CD4-positive, alpha-beta T cell treated with Interleukin-1 beta for 1 hour (primary cell): Measurements from ENCODE around the gene SPATA2L.
"Not testable (repeated sequence)": the region's sequence is repeated elsewhere in the genome, so short reads cannot be mapped to it uniquely, and the experiment has no call there.

Experiments
- DNase-seq, 2 donors: peaks; one replicate each; pipeline ENCODE4 v3.0.0-alpha.2; 2020 to 2022

Gene SPATA2L

DNA sequence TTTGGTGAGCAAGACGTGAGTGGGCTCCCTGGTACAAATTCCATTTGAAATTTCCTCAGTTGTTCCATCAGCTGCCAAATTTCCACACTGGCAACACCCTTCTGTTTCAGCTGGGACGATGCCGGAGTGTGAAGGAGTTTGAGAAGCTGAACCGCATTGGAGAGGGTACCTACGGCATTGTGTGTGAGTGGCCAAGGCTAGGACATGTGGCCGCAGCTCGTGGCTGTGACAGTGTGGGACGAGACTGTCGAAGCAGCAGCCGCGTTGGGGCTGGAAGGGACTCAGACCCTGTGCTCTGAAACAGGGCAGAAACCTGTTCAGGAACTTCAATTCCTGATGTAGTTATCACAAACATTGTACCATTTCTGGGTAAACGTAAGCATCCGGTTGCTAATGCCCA is 12.4 kb downstream of the SPATA2L start:
- no peak for DNase-seq

DNA sequence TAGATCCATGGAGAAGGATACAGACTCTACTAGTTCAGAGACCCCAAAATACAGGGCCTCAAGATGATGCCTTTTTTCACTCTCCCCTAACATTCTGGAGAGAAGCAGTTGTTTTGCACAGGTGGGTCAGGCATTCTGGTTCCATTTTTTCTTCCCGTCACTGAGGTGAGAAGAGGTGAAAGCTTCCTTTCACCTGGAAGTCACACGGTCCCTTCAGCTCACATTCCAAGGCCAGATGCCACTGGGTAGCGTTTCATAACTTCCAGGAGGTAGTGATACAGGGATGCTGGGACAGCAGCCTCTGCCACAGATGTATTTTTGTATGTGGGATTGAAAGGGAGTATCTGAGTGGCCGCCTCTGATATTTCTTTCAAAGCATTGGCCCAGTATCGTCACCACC is 13.1 kb downstream of the SPATA2L start:
- no peak for DNase-seq

DNA sequence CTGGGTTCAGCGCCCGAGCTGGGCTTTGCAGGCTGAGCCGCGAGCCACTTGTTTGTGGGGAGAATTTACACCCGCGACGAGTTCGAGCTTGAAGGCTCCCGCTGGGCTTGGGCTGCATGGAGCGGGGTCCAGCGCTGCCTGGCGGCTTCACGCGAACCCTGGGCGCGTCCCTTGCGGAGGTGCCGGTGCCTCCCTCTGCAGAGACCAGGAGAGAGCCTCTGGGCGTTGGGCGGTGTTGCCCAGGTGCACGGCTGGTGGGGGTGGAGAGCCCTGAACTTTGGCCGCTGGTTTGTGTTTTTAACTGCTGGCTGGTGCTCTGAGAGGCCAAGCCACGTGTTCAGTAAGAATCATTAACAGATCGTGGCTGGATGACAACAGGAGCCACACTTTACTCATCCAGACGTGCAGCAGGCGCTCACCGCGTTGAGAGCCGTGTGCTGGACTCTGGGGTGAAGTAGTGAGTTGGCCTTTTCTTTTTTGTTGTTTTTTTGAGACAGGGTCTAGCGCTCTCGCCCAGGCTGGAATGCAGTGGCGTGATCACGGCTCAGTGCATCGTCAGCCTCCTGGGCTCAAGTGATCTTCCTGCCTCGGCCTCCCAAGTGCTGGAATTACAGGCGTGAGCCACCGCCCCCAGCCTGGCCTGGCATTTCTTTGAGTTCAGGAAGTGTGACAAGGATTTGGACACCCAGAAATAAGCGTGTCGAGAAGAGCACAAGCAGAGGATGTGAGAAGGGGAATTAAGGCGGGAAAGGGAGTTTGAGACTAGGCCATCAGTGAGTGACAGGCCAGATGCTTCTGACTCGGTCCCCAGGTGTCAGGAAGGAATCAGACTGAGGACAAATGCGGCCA is 14.2 kb downstream of the SPATA2L start:
- DNase-seq: no peak

DNA sequence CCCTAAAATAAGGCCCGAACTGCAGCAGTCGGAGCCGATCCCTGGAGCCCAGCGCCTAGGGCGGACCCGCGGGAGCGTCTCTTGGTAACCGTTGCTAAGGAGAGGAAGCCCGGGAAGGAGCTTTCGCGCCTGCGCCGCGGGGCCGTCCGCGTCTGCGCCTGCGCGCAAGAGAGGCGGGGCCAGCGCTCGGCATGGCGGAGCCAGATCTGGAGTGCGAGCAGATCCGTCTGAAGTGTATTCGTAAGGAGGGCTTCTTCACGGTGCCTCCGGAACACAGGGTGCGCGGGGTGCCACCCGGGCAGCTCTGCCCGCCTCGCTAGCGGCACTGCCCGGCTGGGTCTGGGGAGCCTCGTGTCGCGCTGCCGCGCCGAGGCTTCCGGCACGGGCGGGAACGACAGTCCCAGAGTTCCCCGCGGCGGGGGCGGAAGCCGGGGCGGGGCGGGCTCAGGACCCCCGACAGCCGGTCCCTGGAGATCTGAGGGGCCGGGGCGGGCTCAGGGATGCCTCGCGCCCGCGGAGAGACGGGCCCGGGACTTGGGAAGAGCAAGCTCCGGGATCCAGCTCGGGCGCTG is 14.9 kb downstream of the SPATA2L start, which contains the start of gene CDK10:
Gene CDK10 (plus strand): TSS at position 170 of the 572 bp plus-strand sequence. CDS start 22 bp downstream, at position 192.
- peak; percentile 88 to 91 for DNase-seq

DNA sequence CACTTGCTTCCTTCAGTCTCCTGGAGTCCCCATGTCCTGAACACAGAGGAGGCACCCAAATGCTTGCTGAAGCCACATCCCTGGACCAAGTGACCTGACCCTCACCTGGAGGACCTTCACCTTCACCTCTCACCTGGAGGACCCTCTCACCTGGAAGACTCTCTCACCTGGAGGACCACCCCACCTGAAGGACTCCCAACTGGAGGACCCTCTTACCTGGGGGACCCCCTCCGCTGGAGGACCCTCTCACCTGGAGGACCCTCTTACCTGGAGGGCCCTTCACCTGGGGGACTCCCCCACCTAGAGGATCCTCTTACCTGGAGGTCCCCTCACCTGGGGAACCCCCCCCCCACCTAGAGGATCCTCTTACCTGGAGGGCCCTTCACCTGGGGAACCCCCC is 15.6 kb downstream of the SPATA2L start:
- no peak for DNase-seq

DNA sequence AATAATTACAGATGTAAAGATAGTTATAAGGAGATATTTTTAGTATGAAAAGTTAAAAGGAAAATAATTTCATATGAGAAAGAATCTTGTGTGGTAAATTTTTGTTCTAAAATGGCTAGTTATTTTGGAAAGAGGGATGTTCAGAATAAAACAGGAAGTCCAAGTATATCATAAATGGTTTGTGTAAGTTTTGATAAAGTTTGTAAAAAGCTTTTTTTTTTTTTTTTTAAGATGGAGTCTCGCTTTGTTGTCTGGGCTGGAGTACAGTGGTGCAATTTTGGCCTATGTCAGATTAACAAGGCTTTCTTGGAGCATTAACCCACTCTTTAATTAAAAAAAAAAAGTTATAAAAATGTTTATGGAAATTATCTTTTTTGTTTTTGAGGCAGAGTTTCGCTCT is 23.2 kb downstream of the SPATA2L start:
- no peak for DNase-seq

DNA sequence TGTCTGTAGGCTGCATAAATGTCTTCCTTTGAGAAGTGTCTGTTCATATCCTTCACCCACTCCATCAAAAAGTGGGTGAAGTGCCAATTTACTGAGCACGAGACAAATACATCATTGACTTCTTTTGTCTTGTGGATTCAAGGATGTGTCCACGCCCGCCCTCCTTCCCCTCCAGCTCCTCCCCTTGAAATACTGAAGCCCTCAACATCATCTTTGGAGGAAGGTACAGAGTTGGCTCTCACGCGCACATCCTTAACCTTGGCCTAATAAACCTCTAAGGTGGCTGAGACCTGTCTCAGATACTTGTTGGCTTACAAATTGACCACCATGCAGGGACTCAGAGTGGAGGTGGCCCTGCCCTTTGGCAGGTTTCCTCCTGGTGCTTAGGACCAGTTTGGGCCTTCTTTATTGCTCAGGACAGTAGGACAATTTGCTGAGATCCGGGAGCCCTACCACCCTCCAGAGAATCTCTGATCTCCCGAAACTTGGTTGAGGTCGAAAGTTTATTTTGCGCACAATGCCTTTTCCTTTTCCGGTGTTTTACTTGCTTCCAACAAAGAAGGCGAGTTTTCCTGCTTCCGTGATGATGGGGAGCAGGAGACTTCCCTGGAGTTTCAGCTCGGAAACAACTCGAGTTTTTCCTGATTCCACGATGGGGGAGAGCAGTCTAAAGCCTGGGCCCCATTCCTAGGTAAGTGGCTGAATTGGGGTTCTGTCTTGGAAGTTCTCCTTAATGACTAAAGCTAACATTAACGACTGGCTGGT is 29.1 kb downstream of the SPATA2L start:
- no peak for DNase-seq

DNA sequence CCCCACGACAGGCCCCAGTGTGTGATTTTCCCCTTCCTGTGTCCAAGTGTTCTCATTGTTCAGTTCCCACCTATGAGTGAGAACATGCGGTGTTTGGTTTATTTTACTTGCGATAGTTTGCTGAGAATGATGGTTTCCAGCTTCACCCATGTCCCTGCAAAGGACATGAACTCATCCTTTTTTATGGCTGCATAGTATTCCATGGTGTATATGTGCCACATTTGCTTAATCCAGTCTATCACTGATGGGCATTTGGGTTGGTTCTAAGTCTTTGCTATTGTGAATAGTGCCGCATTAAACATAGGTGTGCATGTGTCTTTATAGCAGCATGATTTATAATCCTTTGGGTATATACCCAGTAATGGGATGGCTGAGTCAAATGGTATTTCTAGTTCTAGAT is 29.9 kb downstream of the SPATA2L start:
- not testable (repeated sequence) for DNase-seq

DNA sequence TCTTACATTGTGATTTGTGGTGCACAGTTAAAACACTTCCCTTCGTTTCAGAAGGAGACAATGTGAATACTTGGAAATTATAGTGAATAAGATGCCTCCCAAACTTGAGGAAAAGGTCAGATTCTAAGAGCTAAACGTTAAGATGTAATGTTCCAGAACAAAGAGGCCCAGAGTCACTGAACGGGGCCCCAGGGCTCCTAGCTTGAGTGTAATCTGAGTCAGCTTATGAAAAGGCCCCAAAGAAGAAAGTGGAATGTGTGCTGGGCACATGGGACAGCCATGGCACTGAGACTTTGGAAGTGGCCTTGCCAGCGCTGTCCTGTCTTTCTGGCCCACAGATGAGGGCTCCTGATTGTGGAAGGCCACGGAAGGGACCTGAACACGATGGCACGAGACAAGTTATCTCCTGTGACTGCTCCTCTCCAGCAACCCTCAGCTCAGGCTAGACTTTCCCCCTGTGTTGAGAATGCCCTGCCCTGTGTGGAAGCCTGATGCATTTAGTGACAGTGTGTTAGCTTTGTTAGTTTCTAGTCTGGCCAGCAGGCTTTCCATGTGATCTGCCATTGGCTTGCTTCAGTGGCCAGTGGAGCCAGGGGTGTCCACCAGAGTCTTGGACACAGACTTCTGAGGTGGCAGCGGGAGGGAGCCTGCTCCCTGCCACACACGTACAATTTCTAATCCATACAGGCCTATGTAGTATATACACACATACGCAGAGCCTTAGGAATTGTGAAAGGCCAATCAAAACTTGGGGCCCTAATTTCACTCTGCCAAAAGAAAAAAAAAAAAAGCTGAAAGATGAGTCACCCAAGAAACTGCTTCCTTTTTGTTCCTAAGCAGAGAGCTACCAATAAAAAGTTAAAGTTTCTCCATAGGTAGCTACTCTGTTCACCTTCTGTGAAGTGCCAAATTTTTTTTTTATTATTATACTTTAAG is 30.7 kb downstream of the SPATA2L start:
- no peak for DNase-seq

DNA sequence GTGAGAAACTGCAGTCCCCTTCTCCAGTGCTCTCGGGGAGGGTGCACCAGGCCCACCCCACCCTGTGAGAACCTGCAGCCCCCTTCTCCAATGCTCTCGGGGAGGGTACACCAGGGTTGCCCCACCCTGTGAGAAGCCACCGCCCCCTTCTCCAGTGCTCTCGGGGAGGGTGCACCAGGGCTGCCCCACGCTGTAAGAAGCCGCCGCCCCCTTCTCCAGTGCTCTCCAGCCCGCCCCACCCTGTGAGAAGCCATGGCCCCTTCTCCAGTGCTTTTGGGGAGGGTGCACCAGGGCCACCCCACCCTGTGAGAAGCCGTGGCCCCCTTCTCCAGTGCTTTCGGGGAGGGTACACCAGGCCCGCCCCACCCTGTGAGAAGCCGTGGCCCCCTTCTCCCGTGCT is 31.8 kb downstream of the SPATA2L start:
- no peak for DNase-seq

DNA sequence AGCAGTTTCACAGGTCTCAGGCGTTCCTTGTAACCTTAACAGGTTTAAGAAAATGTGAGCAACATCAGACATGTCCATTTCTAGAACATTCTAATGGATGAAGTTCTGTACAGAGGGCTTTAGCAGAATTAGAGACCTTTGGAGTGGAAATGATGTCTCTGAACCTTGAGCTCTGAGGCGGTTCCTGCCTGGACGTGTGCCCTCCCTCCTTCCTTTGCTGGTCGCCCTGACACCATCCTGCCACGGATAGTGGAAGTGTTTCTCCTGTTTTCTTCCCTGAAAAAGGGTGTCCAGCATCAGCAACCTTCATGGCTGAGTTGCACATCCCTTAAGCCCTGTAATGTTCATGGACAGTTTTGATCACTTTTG is 32.7 kb downstream of the SPATA2L start:
- no peak for DNase-seq

DNA sequence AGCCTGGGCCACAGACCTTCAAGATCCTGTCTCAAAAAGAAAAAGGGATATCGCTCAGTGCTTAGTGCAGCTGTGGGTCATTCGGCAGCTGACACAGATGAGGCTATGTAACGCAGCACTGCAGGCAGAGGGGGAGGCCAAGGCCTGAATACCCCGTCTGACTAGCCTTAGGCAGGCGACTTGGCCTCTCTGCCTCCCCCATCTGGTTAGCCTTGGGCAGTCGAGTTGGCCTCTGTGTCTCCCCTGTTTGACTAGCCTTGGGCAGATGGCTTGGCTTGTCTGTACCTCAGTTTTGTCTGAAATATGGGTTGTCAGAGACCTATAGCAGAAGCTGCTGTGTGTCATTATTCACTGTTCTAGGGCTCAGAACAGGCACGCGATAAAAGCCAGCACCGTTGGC is 33.9 kb downstream of the SPATA2L start:
- no peak for DNase-seq

DNA sequence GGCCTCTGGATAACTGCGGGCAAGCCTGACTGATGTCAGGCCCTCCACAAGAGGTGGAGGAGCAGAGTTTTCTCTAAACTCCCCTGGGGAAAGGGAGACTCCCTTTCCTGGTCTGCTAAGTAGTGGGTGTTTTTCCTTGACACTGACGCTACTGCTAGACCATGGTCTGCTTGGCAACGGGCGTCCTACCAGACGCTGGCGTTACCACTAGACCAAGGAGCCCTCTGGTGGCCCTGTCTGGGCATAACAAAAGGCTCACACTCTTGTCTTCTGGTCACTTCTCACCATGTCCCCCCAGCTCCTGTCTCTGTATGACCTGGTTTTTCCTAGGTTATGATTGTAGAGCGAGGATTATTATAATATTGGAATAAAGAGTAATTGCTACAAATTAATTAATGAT is 34.5 kb downstream of the SPATA2L start:
- peak in 1 of 2 donors; percentile 21 for DNase-seq

DNA sequence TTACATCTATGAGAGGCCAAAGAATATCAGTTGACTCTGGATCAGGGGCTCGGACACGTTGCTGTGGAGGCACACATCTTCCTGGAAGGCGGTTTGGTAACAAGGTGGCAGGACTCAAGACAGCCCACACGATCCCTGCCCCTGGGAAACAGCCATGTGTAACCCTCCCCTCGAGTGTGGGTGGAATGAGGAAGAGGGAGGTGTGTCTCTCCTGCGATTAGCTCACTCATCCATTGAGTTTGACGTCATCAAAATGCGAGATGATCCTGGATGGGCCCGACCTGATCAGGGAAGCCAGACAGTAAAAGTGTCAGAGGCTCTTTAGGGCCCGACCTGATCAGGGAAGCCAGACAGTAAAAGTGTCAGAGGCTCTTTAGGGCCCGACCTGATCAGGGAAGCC is 37.3 kb downstream of the SPATA2L start:
- not testable (repeated sequence) for DNase-seq

DNA sequence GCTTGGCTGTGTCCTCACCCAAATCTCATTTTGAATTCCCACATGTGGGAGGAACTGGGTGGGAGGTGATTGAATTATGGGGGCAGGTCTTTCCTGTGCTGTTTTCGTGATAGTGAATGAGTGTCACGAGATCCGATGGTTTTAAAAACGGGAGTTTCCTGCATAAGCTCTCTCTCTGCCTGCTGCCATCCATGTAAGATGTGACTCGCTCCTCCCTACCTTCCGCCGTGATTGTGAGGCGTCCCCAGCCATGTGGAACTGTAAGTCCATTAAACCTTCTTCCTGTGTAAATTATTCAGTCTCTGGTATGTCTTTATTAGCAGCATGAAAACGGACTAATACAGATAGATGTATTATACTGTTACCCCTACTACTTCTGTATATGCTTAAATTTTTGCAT is 40.3 kb downstream of the SPATA2L start:
- no peak for DNase-seq

DNA sequence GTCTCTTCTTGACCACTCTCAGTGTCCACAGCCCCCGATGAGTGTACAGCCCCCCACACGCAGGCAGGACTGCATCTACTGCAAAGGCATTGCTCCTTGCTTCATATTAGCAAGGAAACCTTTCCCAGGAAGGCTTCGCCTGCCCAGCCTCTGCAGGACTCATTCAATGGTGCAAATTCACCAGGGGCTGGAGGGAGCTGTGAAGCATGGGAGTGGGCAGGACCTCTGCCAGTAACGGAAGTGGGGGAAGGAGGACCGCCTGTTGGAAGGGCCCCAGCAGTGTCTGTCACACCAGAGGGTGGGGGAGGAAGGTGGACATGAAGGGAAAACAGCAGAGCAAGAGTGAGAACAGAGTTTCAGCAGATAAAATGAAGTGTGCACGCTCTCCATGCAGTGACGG is 41.4 kb downstream of the SPATA2L start:
- DNase-seq: no peak

DNA sequence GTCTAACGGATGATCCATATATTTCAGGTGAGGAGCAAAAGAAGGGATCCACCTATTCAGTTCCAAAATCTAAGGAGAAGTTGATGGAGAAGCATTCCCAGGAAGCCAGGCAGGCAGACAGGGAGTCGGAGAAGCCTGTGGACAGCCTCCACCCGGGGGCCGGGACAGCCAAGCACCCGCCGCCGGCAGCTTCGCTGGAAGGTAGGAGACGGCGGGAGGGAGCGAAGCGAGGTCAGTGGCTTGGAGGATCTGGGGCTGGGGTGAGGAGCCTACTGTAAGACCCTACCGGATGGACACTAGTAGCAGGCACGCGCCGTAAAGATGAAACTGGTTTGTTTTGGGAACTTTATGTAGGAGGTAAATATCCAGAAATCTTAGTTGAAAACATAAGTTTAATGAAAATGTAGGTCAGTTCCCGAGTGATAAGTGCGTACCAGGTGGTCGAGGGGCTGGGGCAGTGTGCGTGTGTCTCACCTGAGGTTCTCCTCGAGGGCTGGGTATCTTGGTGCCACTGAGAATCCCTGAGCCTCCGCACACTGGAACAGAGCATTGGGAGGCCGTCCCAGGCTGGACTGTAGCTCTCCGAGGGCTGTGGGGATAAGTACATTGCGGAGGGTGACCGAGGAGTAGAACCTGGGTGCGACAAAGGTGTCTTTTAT is 43.2 kb downstream of the SPATA2L start:
- DNase-seq: no peak

DNA sequence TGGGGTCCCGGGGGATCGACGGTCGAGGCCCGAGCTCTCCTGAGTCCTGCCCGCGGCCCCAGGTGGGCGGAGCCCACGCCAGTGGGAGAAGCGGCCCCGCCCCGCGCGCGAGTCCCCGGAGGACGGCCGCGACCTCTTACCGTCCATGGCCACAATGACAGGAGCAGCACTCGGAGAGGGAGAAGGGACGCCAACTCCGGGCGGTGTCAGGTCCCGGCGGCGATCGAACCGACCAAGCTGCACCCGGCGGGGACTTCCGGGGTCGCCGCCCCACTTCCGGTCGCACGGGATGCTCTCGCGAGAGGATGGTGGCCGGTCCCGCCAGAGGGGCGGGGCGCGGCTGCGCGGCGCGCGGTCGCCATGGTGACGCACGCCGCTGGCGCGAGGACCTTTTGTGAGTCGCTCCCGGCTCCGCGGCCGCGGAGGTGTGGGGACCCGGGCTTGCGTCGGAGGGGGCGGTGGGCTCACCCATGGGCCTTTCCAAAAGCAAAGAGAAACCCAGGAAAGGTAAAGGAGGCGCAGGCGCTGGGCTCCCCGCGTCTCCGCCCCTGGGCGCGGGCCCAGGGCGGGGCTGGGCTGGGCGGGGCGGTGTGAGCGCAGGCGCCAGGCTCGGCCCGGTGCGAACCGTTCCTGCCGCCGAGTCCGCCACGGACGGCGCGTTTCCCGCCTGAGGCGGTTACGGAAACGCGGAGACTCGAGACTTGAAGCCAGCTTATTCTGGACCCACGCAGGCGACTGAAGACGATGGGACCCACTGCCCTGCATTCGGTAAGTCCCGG is 43.9 kb downstream of the SPATA2L start, which contains the start of the genes CHMP1A and SPATA33:
Gene CHMP1A (minus strand): TSS at position 267 of the 779 bp plus-strand sequence. CDS start 120 bp downstream, at position 147.
Gene SPATA33 (plus strand): TSS at position 395 of the 779 bp plus-strand sequence. CDS start 76 bp downstream, at position 471.
- peak; percentile 91 to 93 for DNase-seq

DNA sequence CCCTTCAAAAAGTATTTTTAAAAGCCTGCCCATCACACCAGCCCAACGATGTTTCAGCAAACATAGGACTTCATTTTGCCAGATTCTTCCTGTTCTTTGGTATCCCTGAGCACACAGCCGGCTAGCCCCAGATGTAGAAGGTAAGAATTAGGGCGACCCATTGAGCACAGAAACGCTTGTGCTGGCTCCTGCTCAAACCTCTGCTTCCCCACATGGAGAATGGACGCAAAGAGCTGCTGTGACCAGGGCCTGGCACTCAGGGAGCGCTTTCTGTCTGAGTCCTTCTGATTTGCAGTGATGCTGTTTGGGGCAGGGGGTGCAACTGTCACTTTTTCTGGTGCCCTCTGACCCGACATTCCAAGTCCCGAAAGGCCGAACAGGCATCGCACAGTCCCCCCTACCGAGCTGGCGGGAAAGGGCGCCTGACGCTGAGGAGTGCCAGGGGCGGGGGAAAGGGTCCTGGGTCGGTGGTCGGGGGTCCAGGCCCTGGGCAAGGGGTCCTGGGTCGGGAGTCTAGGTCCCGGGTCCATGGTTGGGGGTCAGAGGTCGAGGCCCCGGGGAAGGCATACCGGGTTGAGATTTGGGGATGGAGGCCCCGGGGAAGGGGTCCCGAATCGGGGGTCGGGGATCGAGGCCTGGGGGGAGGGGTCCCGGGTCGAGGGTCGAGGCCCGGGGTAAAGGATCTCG is 44.9 kb downstream of the SPATA2L start:
- DNase-seq: no peak

DNA sequence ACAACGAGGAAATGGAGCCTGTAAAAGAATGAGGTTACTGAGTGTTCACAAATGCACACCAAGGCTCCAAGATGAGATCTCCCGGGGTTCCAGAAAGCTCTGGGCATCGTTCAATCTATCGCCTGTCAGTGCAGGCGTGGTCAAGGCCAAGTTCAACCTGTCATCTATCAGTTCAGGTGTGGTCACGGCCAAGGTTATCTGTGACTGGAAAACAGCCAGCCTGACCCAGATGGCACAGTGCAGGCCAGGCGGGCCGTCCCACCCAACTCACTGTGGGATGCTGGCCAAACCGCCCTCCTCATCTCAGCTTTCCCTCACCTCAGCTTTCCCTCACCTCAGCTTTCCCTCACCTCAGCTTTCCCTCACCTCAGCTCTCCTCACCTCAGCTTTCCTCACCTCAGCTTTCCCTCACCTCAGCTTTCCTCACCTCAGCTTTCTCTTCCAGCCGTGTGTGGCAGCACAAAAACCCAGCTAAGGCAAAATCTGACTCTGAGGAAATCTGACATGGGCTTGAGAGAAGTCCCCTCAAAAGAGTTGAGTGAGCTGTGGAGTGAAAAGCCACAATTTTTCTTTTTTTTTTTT is 46.4 kb downstream of the SPATA2L start:
- DNase-seq: no peak
